Measurements from ENCODE around the gene PRSS37.

PRSS37 gene

DNA sequence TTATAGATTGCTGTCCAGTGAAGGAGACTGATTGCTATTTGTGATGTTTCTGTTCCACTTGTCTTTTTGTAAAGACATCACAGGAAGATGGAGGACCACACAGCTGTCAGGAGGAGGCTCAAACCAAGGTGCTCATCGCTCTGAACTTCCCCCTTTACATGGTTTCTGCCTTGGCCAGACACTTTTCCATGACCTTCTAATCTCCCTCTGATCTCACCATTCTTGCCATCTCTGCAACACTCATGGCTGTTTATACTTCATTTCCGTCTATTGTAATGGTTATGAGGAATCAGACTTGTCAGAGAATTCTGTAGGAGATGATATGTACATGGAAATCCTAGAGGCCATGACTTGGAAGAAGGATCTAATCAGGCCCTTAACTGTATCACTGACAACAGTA lies 53.0 kb downstream of the PRSS37 start:
- no peak for DNase-seq (ENCODE audit: low read depth)

All from non-pigmented ciliary epithelial cell (primary cell).